ENCODE measurements around the gene NOX4.
"Not testable (repeated sequence)": the region's sequence is repeated elsewhere in the genome, so short reads cannot be mapped to it uniquely, and the experiment has no call there.

- not testable (repeated sequence) for TF ChIP-seq CTCF, POLR2AphosphoS5 (IDR thresholded peaks at IDR 0.05)
These were observed 132.0 kb downstream of the NOX4 start for GRCh38 chr11:89359208-89359607.
